Right lobe of liver (tissue), 4 donors: Measurements from ENCODE around the gene NGF.

Experiments used
- POLR2A ChIP-seq: fragments of 450-650 bp; IDR thresholded peaks from one replicate; pipeline ENCODE4 v1.6.1; 2017; ENCODE audit warnings: antibody characterized with exemption, mild to moderate bottlenecking
- TF ChIP-seq, protein P1 (sequence below), 4 donors: fragments of 200-600 bp in 3 of 4; fragments of 450-650 bp in 1 of 4; IDR thresholded peaks; one replicate each; pipeline versions ENCODE4 v1.5.1 to v1.8.0; 2016 to 2022; ENCODE audit warnings: antibody characterized with exemption in 4 of 4, mild to moderate bottlenecking in 2 of 4
- donor health status: DM: no; HTN: no; CAD: no.
- donor health status: DM: no; HTN: no; CAD: no.
- donor health status: DM: no; HTN: yes; CAD: no.

DNA sequence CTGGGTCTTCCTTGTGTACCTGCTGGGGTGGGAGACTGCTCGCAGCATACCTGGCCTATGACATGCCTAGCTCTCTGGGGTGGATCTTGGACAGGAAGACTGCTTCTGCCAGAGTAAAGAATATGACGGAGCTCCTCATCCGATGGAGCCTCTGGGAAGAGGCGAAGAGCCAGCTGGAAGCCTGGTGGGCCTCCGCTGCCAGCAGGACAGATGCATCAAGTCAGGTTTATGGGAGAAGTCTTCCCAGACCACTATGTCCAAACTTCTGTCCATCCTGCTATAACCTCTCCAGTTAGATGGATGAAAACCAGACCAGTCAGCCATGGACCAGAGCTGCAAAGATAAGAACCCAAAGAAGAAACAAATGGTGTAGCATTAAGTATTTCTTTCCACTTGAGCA, 27.7 kb upstream of the NGF start:
- TF ChIP-seq, protein P1, sequence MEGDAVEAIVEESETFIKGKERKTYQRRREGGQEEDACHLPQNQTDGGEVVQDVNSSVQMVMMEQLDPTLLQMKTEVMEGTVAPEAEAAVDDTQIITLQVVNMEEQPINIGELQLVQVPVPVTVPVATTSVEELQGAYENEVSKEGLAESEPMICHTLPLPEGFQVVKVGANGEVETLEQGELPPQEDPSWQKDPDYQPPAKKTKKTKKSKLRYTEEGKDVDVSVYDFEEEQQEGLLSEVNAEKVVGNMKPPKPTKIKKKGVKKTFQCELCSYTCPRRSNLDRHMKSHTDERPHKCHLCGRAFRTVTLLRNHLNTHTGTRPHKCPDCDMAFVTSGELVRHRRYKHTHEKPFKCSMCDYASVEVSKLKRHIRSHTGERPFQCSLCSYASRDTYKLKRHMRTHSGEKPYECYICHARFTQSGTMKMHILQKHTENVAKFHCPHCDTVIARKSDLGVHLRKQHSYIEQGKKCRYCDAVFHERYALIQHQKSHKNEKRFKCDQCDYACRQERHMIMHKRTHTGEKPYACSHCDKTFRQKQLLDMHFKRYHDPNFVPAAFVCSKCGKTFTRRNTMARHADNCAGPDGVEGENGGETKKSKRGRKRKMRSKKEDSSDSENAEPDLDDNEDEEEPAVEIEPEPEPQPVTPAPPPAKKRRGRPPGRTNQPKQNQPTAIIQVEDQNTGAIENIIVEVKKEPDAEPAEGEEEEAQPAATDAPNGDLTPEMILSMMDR (IDR thresholded peaks at IDR 0.05) = no peak
- TF ChIP-seq POLR2A = no peak
